DOHH2 (cell line): ENCODE results near the gene COL4A1.

Source experiments
- H3F3A ChIP-seq: fragments of 200-600 bp; sonication (generic), shearing (Covaris generic); 2 replicates; pipeline ENCODE4 v1.6.0; 2016; ENCODE audit warnings: antibody characterized with exemption, mild to moderate bottlenecking; ENCODE audit not compliant: control insufficient read depth, insufficient read depth
- H3K27ac ChIP-seq: fragments of 200-600 bp; sonication (generic); 2 replicates; pipeline ENCODE4 v1.5.1; 2014; ENCODE audit warnings: low read depth, mild to moderate bottlenecking, low read length, moderate library complexity
- H3K27me3 ChIP-seq: fragments of 200-600 bp; sonication (generic); 2 replicates; pipeline ENCODE4 v1.6.1; 2014; ENCODE audit warnings: mild to moderate bottlenecking, low read length, mixed read lengths; ENCODE audit not compliant: control insufficient read depth
- H3K36me3 ChIP-seq: fragments of 200-600 bp; sonication (generic); 2 replicates; pipeline ENCODE4 v1.6.1; 2014; ENCODE audit warnings: mild to moderate bottlenecking, low read length, moderate library complexity, mixed read lengths; ENCODE audit not compliant: control insufficient read depth
- H3K4me1 ChIP-seq: fragments of 200-600 bp; sonication (generic); 2 replicates; pipeline ENCODE4 v1.6.1; 2014; ENCODE audit warnings: mild to moderate bottlenecking, low read length, mixed read lengths; ENCODE audit not compliant: control insufficient read depth
- H3K4me2 ChIP-seq: fragments of 200-600 bp; sonication (generic); 2 replicates; pipeline ENCODE4 v1.6.0; 2014; ENCODE audit warnings: mild to moderate bottlenecking, low read length, moderate library complexity
- H3K4me3 ChIP-seq: fragments of 200-600 bp; sonication (generic); 2 replicates; pipeline ENCODE4 v1.5.1; 2014; ENCODE audit warnings: mild to moderate bottlenecking, low read length, mixed read lengths
- H3K79me2 ChIP-seq: fragments of 200-600 bp; sonication (generic); 2 replicates; pipeline ENCODE4 v1.6.1; 2014; ENCODE audit warnings: mild to moderate bottlenecking, low read length, mixed read lengths; ENCODE audit not compliant: control insufficient read depth
- H3K9me2 ChIP-seq: fragments of 200-600 bp; sonication (generic); replicated peaks from 2 replicates; pipeline ENCODE4 v1.6.1; 2014; ENCODE audit warnings: mild to moderate bottlenecking, low read length, mixed read lengths; ENCODE audit not compliant: control insufficient read depth
- H3K9me3 ChIP-seq: fragments of 200-600 bp; sonication (generic); 2 replicates; pipeline ENCODE4 v1.6.1; 2014; ENCODE audit warnings: antibody characterized with exemption, low read length, mixed read lengths; ENCODE audit not compliant: control insufficient read depth, insufficient read depth
- H4K20me1 ChIP-seq: fragments of 200-600 bp; sonication (generic); 2 replicates; pipeline ENCODE4 v1.6.0; 2014; ENCODE audit warnings: low read depth, mild to moderate bottlenecking, antibody characterized with exemption, low read length, moderate library complexity; ENCODE audit not compliant: control insufficient read depth, insufficient read depth
- CTCF ChIP-seq: fragments of 200-600 bp; sonication (generic); IDR thresholded peaks from one replicate; pipeline ENCODE4 v1.5.1; 2014; ENCODE audit warnings: antibody characterized with exemption, mild to moderate bottlenecking, low read depth, low read length; ENCODE audit not compliant: poor library complexity, severe bottlenecking
- EZH2phosphoT487 ChIP-seq: fragments of 200-600 bp; sonication (generic); IDR thresholded peaks from 2 replicates; pipeline ENCODE4 v1.6.1; 2017; ENCODE audit warnings: borderline replicate concordance, mild to moderate bottlenecking, antibody characterized with exemption, low read length, moderate library complexity, mixed read lengths

The COL4A1 gene

DNA sequence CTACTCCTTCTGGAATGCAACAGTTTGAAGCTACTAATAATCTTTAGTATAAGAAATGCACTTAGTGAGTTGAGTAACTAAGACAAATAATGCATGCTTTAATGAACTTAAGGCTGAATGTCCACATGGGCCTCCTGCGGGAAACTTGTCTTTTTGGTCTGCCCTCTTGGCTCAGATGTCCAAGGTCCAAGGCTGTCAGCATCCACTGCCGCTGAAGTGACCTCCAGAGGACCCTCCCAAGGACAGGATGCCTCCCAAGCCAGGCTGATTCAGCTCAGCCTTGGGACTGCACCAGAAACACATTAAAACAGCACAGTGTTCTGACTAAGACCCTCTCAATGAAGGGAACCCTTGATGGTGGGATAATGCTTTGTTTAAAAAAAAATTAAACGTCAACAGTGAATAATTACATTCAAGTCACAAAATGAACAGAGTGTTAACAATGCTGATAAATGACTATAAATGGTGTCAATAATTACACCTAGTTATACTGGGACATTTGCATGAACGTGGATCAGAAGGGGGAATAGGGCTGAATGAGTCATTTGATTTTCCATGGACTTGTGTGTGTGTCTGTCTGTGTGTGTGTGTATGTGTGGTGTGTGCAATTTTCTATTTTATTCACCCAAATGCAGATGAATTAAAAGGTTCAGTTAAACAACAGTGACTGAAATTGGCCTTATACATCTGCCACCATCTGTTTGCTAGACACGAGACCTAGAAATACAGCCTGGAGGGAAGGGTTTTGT, 150.5 kb downstream of the COL4A1 start:
- Histone ChIP-seq H3K79me2 (no peaks in the 10 kb centered on the region), H3K9me2 (no peaks in the 10 kb centered on the region), H3F3A (no peaks in the 10 kb centered on the region), H3K9me3 (no peaks in the 10 kb centered on the region), H4K20me1 (no peaks in the 10 kb centered on the region), H3K27me3 (no peaks in the 10 kb centered on the region), H3K36me3 (no peaks in the 10 kb centered on the region), H3K4me2 (no peak overlapping the region), H3K27ac (no peak overlapping the region), H3K4me1 (no peaks in the 10 kb centered on the region), H3K4me3 (no peak overlapping the region)
- TF ChIP-seq CTCF = no peak
- no peak for TF ChIP-seq EZH2phosphoT487

GRCh38 chr13:110155072-110155471, 151.9 kb downstream of the COL4A1 start:
- no peaks in the 10 kb centered on the region for H3K4me1 ChIP-seq
- H3K9me2 ChIP-seq = no peaks in the 10 kb centered on the region
- H3K36me3 ChIP-seq = no peaks in the 10 kb centered on the region
- TF ChIP-seq EZH2phosphoT487 = no peak
- H3K4me2 ChIP-seq = no peak overlapping the region
- no peaks in the 10 kb centered on the region for H4K20me1 ChIP-seq
- H3K4me3 ChIP-seq = no peak overlapping the region
- H3K27ac ChIP-seq = no peak overlapping the region
- no peaks in the 10 kb centered on the region for H3F3A ChIP-seq
- H3K27me3 ChIP-seq = no peaks in the 10 kb centered on the region
- H3K9me3 ChIP-seq = no peaks in the 10 kb centered on the region
- H3K79me2 ChIP-seq = no peaks in the 10 kb centered on the region

- Histone ChIP-seq H3F3A (no peaks in the 10 kb centered on the region), H3K9me3 (no peaks in the 10 kb centered on the region), H3K79me2 (no peaks in the 10 kb centered on the region), H4K20me1 (no peaks in the 10 kb centered on the region), H3K27ac (no peak overlapping the region), H3K4me3 (no peak overlapping the region), H3K36me3 (no peaks in the 10 kb centered on the region), H3K9me2 (no peaks in the 10 kb centered on the region), H3K27me3 (no peaks in the 10 kb centered on the region), H3K4me1 (no peaks in the 10 kb centered on the region), H3K4me2 (no peak overlapping the region)
- TF ChIP-seq EZH2phosphoT487 = no peak
- no peak for TF ChIP-seq CTCF
Measured at GRCh38 chr13:110154410-110154933, 152.5 kb downstream of the COL4A1 start.

DNA sequence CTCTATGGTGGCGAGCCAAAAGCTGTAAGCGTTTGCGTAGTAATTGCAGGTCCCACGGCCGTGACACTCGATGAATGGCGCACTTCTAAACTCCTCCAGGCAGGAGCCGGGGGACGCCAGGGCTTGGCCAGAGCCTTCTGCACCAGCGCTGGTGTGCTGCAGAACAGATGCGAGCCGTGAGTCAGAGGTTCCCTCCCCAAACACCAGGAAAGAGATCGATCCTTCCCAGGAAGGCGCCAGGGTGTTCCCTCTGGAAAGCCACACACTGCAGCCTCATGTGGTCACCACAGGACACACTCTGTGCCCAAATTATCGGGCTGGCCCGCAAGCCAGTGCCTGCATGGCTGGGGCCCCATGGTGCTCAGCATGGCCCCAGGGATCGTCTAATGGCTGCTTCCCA, 154.6 kb downstream of the COL4A1 start:
- no peak overlapping the region for H3K4me2 ChIP-seq
- H3F3A ChIP-seq = no peaks in the 10 kb centered on the region
- H3K9me2 ChIP-seq = no peaks in the 10 kb centered on the region
- no peaks in the 10 kb centered on the region for H4K20me1 ChIP-seq
- H3K36me3 ChIP-seq = no peaks in the 10 kb centered on the region
- TF ChIP-seq EZH2phosphoT487 (no peak), CTCF (no peak)
- no peaks in the 10 kb centered on the region for H3K79me2 ChIP-seq
- no peak overlapping the region for H3K4me3 ChIP-seq
- H3K9me3 ChIP-seq = no peaks in the 10 kb centered on the region
- H3K27me3 ChIP-seq = no peaks in the 10 kb centered on the region
- no peak overlapping the region for H3K27ac ChIP-seq
- no peaks in the 10 kb centered on the region for H3K4me1 ChIP-seq
